MCF 10A (cell line): ENCODE measurements around the gene NELFCD. TPM values are rescaled to one million over a fixed set of nuclear protein-coding genes. Genes with fewer than 3 reads are reported as not detected.
A peak's percentile ranks its signal among the peaks of the same experiment; 100 is the strongest.
"Not testable (repeated sequence)": the region's sequence is repeated elsewhere in the genome, so short reads cannot be mapped to it uniquely, and the experiment has no call there.

Experiments
- BruUV-seq: library from RNA; stranded (reverse); fragments of 400-500 nt; replicated peaks from 2 replicates; lab custom pipeline; 2021; lab: Mats Ljungman, UMichigan
- CTCF ChIA-PET: fragments of 300-600 bp; sonication (Branson Sonifier 250); formaldehyde crosslinking; extraction: SDS; loops from one replicate; lab custom pipeline; 2021; ENCODE audit warnings: antibody characterized with exemption, inconsistent platforms; lab: Yijun Ruan, JAX
- POLR2A ChIA-PET: fragments of 300-600, 350-650 bp; sonication (Branson Sonifier 250); formaldehyde crosslinking; extraction: SDS; loops from one replicate; lab custom pipeline; 2020; ENCODE audit warnings: antibody characterized with exemption, inconsistent platforms; lab: Yijun Ruan, JAX
- DNase-seq: peaks from one replicate; pipeline ENCODE4 v3.0.0-alpha.2; 2018; ENCODE audit not compliant: unreplicated experiment
- H3K27ac Mint-ChIP-seq: one replicate; pipeline ENCODE4 v1.8.0; 2022; ENCODE audit warnings: mild to moderate bottlenecking, low read depth, mixed read lengths; ENCODE audit not compliant: unreplicated experiment
- H3K27me3 Mint-ChIP-seq: one replicate; pipeline ENCODE4 v1.8.0; 2022; ENCODE audit warnings: mixed read lengths; ENCODE audit not compliant: insufficient read depth, unreplicated experiment
- H3K36me3 Mint-ChIP-seq: one replicate; pipeline ENCODE4 v1.8.0; 2022; ENCODE audit warnings: mild to moderate bottlenecking, moderate library complexity, mixed read lengths; ENCODE audit not compliant: insufficient read depth, unreplicated experiment
- H3K4me1 Mint-ChIP-seq: one replicate; pipeline ENCODE4 v1.8.0; 2022; ENCODE audit warnings: mixed read lengths; ENCODE audit not compliant: insufficient read depth, unreplicated experiment
- H3K4me3 Mint-ChIP-seq: one replicate; pipeline ENCODE4 v1.8.0; 2022; ENCODE audit warnings: mild to moderate bottlenecking, moderate library complexity, mixed read lengths; ENCODE audit not compliant: unreplicated experiment
- H3K9me3 Mint-ChIP-seq: one replicate; pipeline ENCODE4 v1.8.0; 2022; ENCODE audit warnings: mixed read lengths; ENCODE audit not compliant: unreplicated experiment
- intact Hi-C: fragments of 100-400 bp; cut with micrococcal nuclease; formaldehyde crosslinking; loops from 2 replicates; pipeline ENCODE4 v1.14.1; 2022
- total RNA-seq: library from RNA; stranded (reverse); gene quantifications from 2 replicates; pipeline ENCODE4 v1.2.3, GENCODE V29; 2022
- TF ChIP-seq, protein P1 (sequence below): fragments of 200-600 bp; IDR thresholded peaks from one replicate; pipeline ENCODE4 v1.8.0; 2022; ENCODE audit warnings: antibody characterized with exemption, mild to moderate bottlenecking; ENCODE audit not compliant: unreplicated experiment

Gene NELFCD
- total RNA-seq, 1 experiment from 2014 or later = 79.8 TPM

DNA sequence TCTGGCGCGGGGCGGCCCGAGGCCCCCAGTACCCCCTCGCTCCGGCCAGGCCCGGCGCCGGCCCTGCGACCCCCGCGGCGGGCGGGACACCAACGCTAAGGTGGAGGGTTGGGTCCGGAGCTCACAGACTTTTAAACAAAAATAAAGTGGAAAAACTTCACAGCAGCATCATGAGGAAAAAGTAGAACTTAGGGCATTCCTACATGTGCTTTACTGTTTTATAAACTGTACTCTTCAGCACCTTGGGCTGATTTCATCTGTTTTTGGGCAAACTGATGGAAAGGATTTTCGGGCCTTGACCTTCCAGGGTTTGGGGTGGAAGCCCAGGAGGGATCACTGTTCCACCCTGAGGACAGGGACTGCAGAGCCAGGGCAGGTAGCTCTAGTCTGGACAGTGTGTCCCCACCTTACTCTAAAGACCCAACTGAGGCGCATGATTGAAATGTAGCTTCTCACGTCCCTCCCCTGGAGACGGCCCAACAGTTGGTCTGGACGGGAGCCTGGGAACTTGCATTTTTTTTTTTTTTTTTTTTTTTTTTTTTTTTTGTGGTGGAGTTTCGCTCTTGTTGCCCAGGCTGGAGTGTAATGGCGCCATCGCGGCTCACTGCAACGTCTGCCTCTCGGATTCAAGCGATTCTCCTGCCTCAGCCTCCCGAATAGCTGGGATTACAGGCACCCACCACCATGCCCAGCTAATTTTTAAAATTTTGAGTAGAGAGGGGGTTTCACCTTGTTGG, 740 bp downstream of the NELFCD start:
- Mint-ChIP-seq H3K27me3 (no peaks in the 10 kb centered on the region), H3K36me3 (peaks cover 9% of the 10 kb centered on the region), H3K4me3 (peak overlapping the region; percentile 78), H3K27ac (peak overlapping the region; percentile 54), H3K4me1 (peaks cover 21% of the 10 kb centered on the region), H3K9me3 (no peaks in the 10 kb centered on the region)
- ChIA-PET CTCF (interaction anchor here (0.6 to 1.5 kb wide), 8 partner anchors 8 to 455 kb away, joined by 3 to 5 read pairs (median 3); no protein-coding TSS in a partner anchor), POLR2A (interaction anchor here (0.5 to 3.3 kb wide), 13 partner anchors 12 to 240 kb away, joined by 3 to 27 read pairs (median 4); partner anchors contain the start of gene ATP5F1E)
- TF ChIP-seq, protein P1, sequence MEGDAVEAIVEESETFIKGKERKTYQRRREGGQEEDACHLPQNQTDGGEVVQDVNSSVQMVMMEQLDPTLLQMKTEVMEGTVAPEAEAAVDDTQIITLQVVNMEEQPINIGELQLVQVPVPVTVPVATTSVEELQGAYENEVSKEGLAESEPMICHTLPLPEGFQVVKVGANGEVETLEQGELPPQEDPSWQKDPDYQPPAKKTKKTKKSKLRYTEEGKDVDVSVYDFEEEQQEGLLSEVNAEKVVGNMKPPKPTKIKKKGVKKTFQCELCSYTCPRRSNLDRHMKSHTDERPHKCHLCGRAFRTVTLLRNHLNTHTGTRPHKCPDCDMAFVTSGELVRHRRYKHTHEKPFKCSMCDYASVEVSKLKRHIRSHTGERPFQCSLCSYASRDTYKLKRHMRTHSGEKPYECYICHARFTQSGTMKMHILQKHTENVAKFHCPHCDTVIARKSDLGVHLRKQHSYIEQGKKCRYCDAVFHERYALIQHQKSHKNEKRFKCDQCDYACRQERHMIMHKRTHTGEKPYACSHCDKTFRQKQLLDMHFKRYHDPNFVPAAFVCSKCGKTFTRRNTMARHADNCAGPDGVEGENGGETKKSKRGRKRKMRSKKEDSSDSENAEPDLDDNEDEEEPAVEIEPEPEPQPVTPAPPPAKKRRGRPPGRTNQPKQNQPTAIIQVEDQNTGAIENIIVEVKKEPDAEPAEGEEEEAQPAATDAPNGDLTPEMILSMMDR = no peak
- intact Hi-C loops = loop anchor here (2.0 kb wide), 1 partner anchor 89 kb away; no protein-coding TSS in a partner anchor
- BruUV-seq = no TSS peak
- peak; percentile 25 for DNase-seq

DNA sequence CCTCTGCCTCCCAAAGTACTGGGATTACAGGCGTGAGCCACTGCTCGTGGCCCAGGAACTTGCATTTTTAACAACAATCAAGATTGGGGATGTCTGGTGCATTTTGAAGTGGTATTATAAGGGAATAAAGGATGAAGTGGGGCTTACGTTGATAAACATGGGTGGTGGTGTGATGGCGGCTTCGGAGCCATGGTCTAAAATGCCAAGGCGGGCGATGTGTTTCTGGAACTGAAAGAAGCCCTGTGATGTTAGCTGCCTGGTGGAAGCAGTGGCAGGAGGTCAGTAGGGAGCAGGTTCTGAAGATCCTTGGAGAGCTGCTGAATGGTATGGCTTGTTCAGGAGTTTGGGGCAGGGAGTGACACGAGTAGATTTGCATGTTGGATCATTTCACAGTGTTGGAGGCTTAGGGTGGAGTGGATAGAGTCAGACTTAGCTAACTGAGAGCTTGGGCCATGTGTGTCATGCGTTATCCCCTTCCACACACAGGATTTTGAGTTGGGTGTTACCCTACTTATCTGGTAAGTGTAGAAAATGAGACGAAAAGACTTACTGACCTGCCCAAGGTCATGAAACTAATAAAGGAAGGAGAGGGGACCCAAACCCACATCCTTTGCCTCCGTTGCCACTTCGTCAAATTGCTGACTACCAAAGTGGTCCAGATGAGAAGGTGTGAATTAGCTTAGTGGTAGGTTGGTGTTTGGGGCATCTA, 1.5 kb downstream of the NELFCD start:
- H3K36me3 Mint-ChIP-seq = peaks cover 17% of the 10 kb centered on the region
- ChIA-PET POLR2A (interaction anchor here (0.5 to 3.3 kb wide), 13 partner anchors 11 to 239 kb away, joined by 3 to 27 read pairs (median 4); partner anchors contain the start of gene ATP5F1E), CTCF (interaction anchor here (0.6 to 1.5 kb wide), 5 partner anchors 8 to 306 kb away, joined by 3 to 5 read pairs (median 4); no protein-coding TSS in a partner anchor)
- no peak for DNase-seq
- intact Hi-C loops = no loop called here
- no peaks in the 10 kb centered on the region for H3K27me3 Mint-ChIP-seq
- peaks cover 21% of the 10 kb centered on the region for H3K4me1 Mint-ChIP-seq
- TF ChIP-seq, protein P1 = no peak
- H3K4me3 Mint-ChIP-seq = peak overlapping the region; percentile 78
- H3K9me3 Mint-ChIP-seq = no peaks in the 10 kb centered on the region
- BruUV-seq = TSS peak; percentile 45
- peak overlapping the region; percentile 54 for H3K27ac Mint-ChIP-seq

DNA sequence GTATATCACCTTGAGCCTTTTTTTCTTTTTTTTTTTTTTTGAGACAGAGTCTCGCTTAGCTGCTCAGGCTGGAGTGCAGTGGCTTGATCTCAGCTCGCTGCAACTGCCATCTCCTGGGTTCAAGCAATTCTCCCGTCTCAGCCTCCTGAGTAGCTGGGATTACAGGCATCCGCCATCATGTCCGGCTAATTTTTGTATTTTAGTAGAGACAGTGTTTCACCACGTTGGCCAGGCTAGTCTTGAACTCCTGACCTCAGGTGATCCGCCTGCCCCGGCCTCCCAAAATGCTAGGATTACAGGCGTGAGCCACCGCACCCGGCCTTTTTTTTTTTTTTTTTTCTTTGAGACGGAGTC, 2.0 kb downstream of the NELFCD start:
- intact Hi-C loops = not testable (repeated sequence)

DNA sequence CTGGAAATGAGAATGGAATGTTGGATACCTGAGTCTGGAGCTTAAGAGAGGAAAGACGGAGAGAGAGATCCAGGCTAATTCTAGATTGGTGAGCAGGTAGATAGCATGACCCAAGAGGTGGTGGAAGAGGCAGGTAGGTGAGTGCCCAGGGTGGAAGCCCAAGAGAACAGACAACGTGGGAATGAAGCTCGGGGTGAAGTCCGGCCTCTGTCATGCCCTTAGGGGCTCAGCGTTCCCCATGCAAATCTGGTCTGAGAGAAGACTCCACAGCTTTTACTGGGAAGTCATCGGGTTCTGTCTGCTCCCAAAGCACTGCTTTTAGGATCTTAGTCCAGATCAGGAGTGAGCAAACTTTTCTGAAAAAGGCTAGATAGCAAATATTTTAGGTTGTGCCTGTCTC, 3.6 kb downstream of the NELFCD start:
- POLR2A ChIA-PET = interaction anchor here (0.8 to 1.3 kb wide), 2 partner anchors 10 to 39 kb away, joined by 3 to 5 read pairs; no protein-coding TSS in a partner anchor
- Mint-ChIP-seq H3K27me3 (no peaks in the 10 kb centered on the region), H3K4me3 (no peak overlapping the region), H3K4me1 (peaks cover 21% of the 10 kb centered on the region), H3K36me3 (peaks cover 38% of the 10 kb centered on the region), H3K27ac (peak overlapping the region; percentile 68), H3K9me3 (no peaks in the 10 kb centered on the region)
- TF ChIP-seq, protein P1 = no peak
- BruUV-seq = no TSS peak
- DNase-seq = no peak
- CTCF ChIA-PET = interaction anchor here (0.8 to 1.1 kb wide), 2 partner anchors 20 to 145 kb away, joined by 3 read pairs; no protein-coding TSS in a partner anchor
- intact Hi-C loops = no loop called here

More for the DNA sequence above, 2.0 kb downstream of the NELFCD start:
- Mint-ChIP-seq H3K36me3 (peaks cover 22% of the 10 kb centered on the region), H3K4me1 (peaks cover 21% of the 10 kb centered on the region)
- not testable (repeated sequence) for H3K27ac Mint-ChIP-seq, DNase-seq, H3K27me3 Mint-ChIP-seq, H3K9me3 Mint-ChIP-seq, H3K4me3 Mint-ChIP-seq, BruUV-seq
- POLR2A ChIA-PET = interaction anchor here (0.8 to 3.3 kb wide), 6 partner anchors 10 to 98 kb away, joined by 4 to 27 read pairs (median 6); partner anchors contain the start of gene ATP5F1E
- CTCF ChIA-PET = interaction anchor here (1.4 to 1.5 kb wide), 2 partner anchors 9 to 110 kb away, joined by 4 to 5 read pairs; no protein-coding TSS in a partner anchor
